Activated T-cell treated with anti-CD3 and anti-CD28 coated beads, Interleukin-2, amount 50 U/mL, for 4 hours (primary cell): ENCODE data around the gene PRAMEF15. TPM values are rescaled to one million over a fixed set of nuclear protein-coding genes. Genes with fewer than 3 reads are reported as not detected.
"Not testable (repeated sequence)": the region's sequence is repeated elsewhere in the genome, so short reads cannot be mapped to it uniquely, and the experiment has no call there.

Experiments used
- ATAC-seq, 2 donors: fragments of 200-7000 bp; cut with Tn5 transposase; one replicate each; pipeline ENCODE4 v1.10.0; 2021
- DNase-seq: peaks from one replicate; pipeline ENCODE4 v3.0.0-alpha.2; 2020
- H3K27me3 Mint-ChIP-seq: one replicate; pipeline ENCODE4 v1.8.0; 2021; ENCODE audit warnings: low read depth, mixed read lengths
- H3K36me3 Mint-ChIP-seq: one replicate; pipeline ENCODE4 v1.8.0; 2022; ENCODE audit warnings: mixed read lengths; ENCODE audit not compliant: insufficient read depth
- H3K4me1 Mint-ChIP-seq: one replicate; pipeline ENCODE4 v1.8.0; 2021; ENCODE audit warnings: low read depth, mixed read lengths
- H3K4me3 Mint-ChIP-seq: one replicate; pipeline ENCODE4 v1.8.0; 2021; ENCODE audit warnings: mild to moderate bottlenecking, moderate library complexity, mixed read lengths
- H3K9me3 Mint-ChIP-seq: one replicate; pipeline ENCODE4 v1.8.0; 2021; ENCODE audit warnings: mixed read lengths
- total RNA-seq, 3 donors: library from RNA; stranded (reverse); gene quantifications; one replicate each; pipeline ENCODE4 v1.2.1, GENCODE V29; 2021

Gene PRAMEF15
- total RNA-seq, 3 donors from 2014 or later, result not detected

DNA sequence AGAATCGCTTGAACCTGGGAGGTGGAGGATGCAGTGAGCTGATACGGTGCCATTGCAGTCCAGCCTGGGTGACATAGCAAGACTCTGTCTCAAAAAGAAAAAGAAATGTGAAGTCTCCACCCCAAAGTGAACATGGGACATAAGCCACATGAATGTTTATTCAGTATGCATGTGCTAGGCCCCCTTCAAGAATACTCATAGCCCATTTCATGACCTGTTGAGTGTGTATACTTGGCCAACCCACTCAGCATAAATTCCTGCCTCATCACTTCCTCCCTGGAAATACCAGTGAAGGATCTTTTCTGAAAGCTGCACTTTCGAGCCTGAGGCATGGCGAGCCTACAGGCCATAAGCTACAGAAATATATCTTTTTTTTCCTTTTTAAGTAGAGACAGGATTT lies 49.5 kb downstream of the PRAMEF15 start:
- H3K4me1 Mint-ChIP-seq, H3K27me3 Mint-ChIP-seq, DNase-seq, ATAC-seq, H3K9me3 Mint-ChIP-seq, H3K4me3 Mint-ChIP-seq, H3K36me3 Mint-ChIP-seq: not testable (repeated sequence)

DNA sequence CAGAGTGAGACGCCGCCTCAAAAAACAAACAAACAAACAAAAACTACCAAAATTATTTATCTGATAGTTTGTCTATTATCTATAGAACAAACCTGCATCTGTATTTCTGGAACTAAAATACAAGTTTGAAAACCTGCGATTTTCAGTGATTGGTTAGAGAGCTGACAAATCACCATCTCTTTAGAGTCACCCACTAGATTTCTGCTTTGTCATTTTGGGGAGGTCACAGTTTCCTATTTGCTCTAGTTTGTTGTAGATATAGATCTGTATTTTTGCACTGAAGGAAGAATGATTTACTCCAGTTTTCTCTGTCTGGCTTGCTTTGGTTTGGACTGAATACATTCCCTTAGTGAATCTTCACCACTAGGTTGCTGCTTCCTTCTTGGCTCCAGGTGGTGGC lies 51.2 kb downstream of the PRAMEF15 start:
- not testable (repeated sequence) for H3K4me1 Mint-ChIP-seq, ATAC-seq, H3K36me3 Mint-ChIP-seq, H3K9me3 Mint-ChIP-seq, H3K27me3 Mint-ChIP-seq, H3K4me3 Mint-ChIP-seq, DNase-seq

DNA sequence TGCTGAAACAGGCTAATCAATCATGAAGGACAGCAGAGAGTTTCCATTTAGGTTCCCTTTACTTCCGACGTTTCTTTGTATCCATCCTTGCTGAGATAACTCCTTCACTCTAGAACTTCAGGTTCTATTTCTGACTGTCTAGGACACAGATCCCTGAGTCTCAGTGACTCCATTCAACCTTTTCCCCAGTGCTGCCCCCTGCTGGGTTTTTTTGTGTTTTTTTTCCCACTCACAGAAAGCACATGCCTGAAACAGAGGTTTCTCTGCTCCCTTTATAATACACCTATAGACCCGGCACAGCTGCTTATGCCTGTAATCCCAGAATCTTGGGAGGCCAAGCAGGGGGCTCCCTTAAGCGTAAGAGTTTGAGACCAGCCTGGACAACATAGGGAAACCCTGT lies 53.2 kb downstream of the PRAMEF15 start:
- DNase-seq, H3K27me3 Mint-ChIP-seq, ATAC-seq, H3K4me3 Mint-ChIP-seq, H3K9me3 Mint-ChIP-seq, H3K4me1 Mint-ChIP-seq, H3K36me3 Mint-ChIP-seq: not testable (repeated sequence)

Other genes with a start within 250 kb of the PRAMEF15 start
- not detected for gene PRAMEF25, start 244.8 kb upstream of the PRAMEF15 start, total RNA-seq
- not detected for gene HNRNPCL2, start 198.7 kb upstream of the PRAMEF15 start, total RNA-seq
- gene PRAMEF26, start 159.6 kb upstream of the PRAMEF15 start, total RNA-seq, result not detected
- gene HNRNPCL4, start 149.9 kb upstream of the PRAMEF15 start, total RNA-seq, result not detected
- not detected for gene PRAMEF9, start 143.7 kb upstream of the PRAMEF15 start, total RNA-seq
- not detected for gene PRAMEF13, start 114.2 kb upstream of the PRAMEF15 start, total RNA-seq
- gene PRAMEF18, start 89.4 kb upstream of the PRAMEF15 start, total RNA-seq, result not detected
- not detected for gene PRAMEF5, start 61.4 kb upstream of the PRAMEF15 start, total RNA-seq
- not detected for gene PRAMEF8, start 30.4 kb upstream of the PRAMEF15 start, total RNA-seq
- not detected for gene PRAMEF33, start 12.0 kb upstream of the PRAMEF15 start, total RNA-seq
- gene PRAMEF14, start 31.6 kb downstream of the PRAMEF15 start, total RNA-seq, result not detected
- gene PRAMEF19, start 56.4 kb downstream of the PRAMEF15 start, total RNA-seq, result not detected
- not detected for gene PRAMEF17, start 74.1 kb downstream of the PRAMEF15 start, total RNA-seq
- not detected for gene PRAMEF20, start 94.9 kb downstream of the PRAMEF15 start, total RNA-seq
- gene LRRC38, start 198.4 kb downstream of the PRAMEF15 start, total RNA-seq, result not detected